A549 (cell line): ENCODE data around the gene EXT2. TPM values are rescaled to one million over a fixed set of nuclear protein-coding genes. Genes with fewer than 3 reads are reported as not detected.

Experiments used
- ATAC-seq, 2 experiments: fragments of 200-7000 bp in 1 of 2; fragments of >200 bp in 1 of 2; cut with Nextera tagmentation in 1 of 2; cut with Tn5 transposase in 1 of 2; 3 replicates each; pipeline versions ENCODE4 v1.8.0 to v1.9.1; 2018 to 2020; ENCODE audit warnings: mild to moderate bottlenecking in 1 of 2, moderate library complexity in 1 of 2
- CTCF ChIA-PET: fragments of 300-600 bp; sonication (Branson Sonifier 250); formaldehyde crosslinking; extraction: SDS; loops from one replicate; lab custom pipeline; 2021; ENCODE audit warnings: antibody characterized with exemption, inconsistent platforms; lab: Yijun Ruan, JAX
- POLR2A ChIA-PET: fragments of 350-600 bp; formaldehyde crosslinking; extraction: SDS; loops from one replicate; lab custom pipeline; 2021; ENCODE audit warnings: antibody characterized with exemption, inconsistent platforms; lab: Yijun Ruan, JAX
- DNase-seq, 2 experiments: peaks; one replicate each; pipeline versions ENCODE4 v3.0.0 to v3.0.0-alpha.2; 2011 to 2016; ENCODE audit warnings: low read depth in 1 of 2, low spot score in 1 of 2
- FAIRE-seq: peaks from 2 replicates; lab custom pipeline; 2011; peaks lifted over from hg19 to GRCh38; lab: Jason Lieb, UNC
- H3K27ac ChIP-seq, 2 experiments: fragments of >200 bp; sonication (Bioruptor Twin); formaldehyde crosslinking; 3 replicates each; pipeline ENCODE4 v1.5.1; 2016 to 2017
- H3K4me1 ChIP-seq: fragments of >200 bp; sonication (Bioruptor Twin); formaldehyde crosslinking; 3 replicates; pipeline ENCODE4 v1.6.1; 2016
- H3K4me2 ChIP-seq: fragments of >200 bp; sonication (Bioruptor Twin); formaldehyde crosslinking; 3 replicates; pipeline ENCODE4 v1.6.1; 2016
- H3K4me3 ChIP-seq: fragments of >200 bp; sonication (Bioruptor Twin); formaldehyde crosslinking; 3 replicates; pipeline ENCODE4 v1.5.1; 2016
- H3K9me3 ChIP-seq: fragments of >200 bp; sonication (Bioruptor Twin); formaldehyde crosslinking; 3 replicates; pipeline ENCODE4 v1.6.1; 2016
- CHD4 ChIP-seq: fragments of 200-600 bp; sonication (generic); IDR thresholded peaks from 2 replicates; pipeline ENCODE4 v1.6.1; 2016; ENCODE audit warnings: antibody characterized with exemption, mild to moderate bottlenecking, borderline replicate concordance
- FOSL2 ChIP-seq, 2 experiments: fragments of 450-650 bp in 1 of 2; fragments of >200 bp in 1 of 2; sonication (Bioruptor Twin) in 1 of 2; formaldehyde crosslinking; IDR thresholded peaks; 2 replicates each; pipeline versions ENCODE4 v1.5.0 to v1.6.1; 2016 to 2020; ENCODE audit warnings: mild to moderate bottlenecking in 1 of 2, moderate library complexity in 1 of 2
- HDAC2 ChIP-seq: fragments of 200-600 bp; sonication (generic); IDR thresholded peaks from 2 replicates; pipeline ENCODE4 v1.6.1; 2016
- HOXB13 ChIP-seq: fragments of 250-450 bp; sonication (Bioruptor Pico); IDR thresholded peaks from 2 replicates; pipeline ENCODE4 v1.5.0; 2020; ENCODE audit warnings: low read depth, mild to moderate bottlenecking, moderate library complexity
- HOXB5 ChIP-seq: fragments of 250-450 bp; sonication (Bioruptor Pico); IDR thresholded peaks from 2 replicates; pipeline ENCODE4 v1.5.0; 2020; ENCODE audit warnings: mild to moderate bottlenecking, moderate library complexity
- JUN ChIP-seq, 2 experiments: fragments of >200 bp; sonication (Bioruptor Twin); formaldehyde crosslinking; IDR thresholded peaks; 2 replicates in 1 of 2; 3 replicates in 1 of 2; pipeline ENCODE4 v1.6.1; 2016 to 2017
- KDM1A ChIP-seq: fragments of 200-600 bp; sonication (generic); IDR thresholded peaks from 2 replicates; pipeline ENCODE4 v1.6.1; 2016; ENCODE audit warnings: low read depth, mild to moderate bottlenecking
- MAFK ChIP-seq: fragments of 450-650 bp; IDR thresholded peaks from 2 replicates; pipeline ENCODE4 v1.6.1; 2014; ENCODE audit not compliant: partially characterized antibody
- MYC ChIP-seq: IDR thresholded peaks from 2 replicates; pipeline ENCODE4 v1.6.1; 2012; ENCODE audit warnings: mild to moderate bottlenecking, inconsistent platforms, low read length, improper control_type of control experiment, borderline replicate concordance
- NFE2L2 ChIP-seq: fragments of 150-350 bp; conservative IDR thresholded peaks from 2 replicates; pipeline ENCODE4 v1.6.1; 2014; ENCODE audit warnings: low read length
- RARB ChIP-seq: fragments of 250-450 bp; sonication (Bioruptor Pico); IDR thresholded peaks from 2 replicates; pipeline ENCODE4 v1.8.0; 2021; ENCODE audit warnings: mild to moderate bottlenecking, moderate library complexity
- RFX5 ChIP-seq: fragments of 450-650 bp; IDR thresholded peaks from 2 replicates; pipeline ENCODE4 v1.7.1; 2014; ENCODE audit warnings: antibody characterized with exemption, mild to moderate bottlenecking, moderate library complexity
- SMC3 ChIP-seq: fragments of >200 bp; sonication (Bioruptor Twin); formaldehyde crosslinking; IDR thresholded peaks from 3 replicates; pipeline ENCODE4 v1.6.1; 2018; ENCODE audit warnings: inconsistent platforms
- SREBF2 ChIP-seq: fragments of 450-650 bp; IDR thresholded peaks from 2 replicates; pipeline ENCODE4 v1.6.1; 2014; ENCODE audit warnings: mild to moderate bottlenecking, moderate library complexity
- TFCP2L1 ChIP-seq: fragments of 250-450 bp; sonication (Bioruptor Pico); IDR thresholded peaks from 2 replicates; pipeline ENCODE4 v1.5.0; 2021; ENCODE audit warnings: mild to moderate bottlenecking
- ZFP36 ChIP-seq: fragments of 450-650 bp; IDR thresholded peaks from 2 replicates; pipeline ENCODE4 v1.6.1; 2014; ENCODE audit warnings: borderline replicate concordance; ENCODE audit not compliant: partially characterized antibody
- whole genome bisulfite sequencing: methylation state at CpG from one replicate; pipeline ENCODE4 v1.1.6; 2017; ENCODE audit errors: missing lambda C conversion rate; 5-methylcytosine and 5-hydroxymethylcytosine counted together
- polyA plus RNA-seq, 4 experiments: library from polyadenylated mRNA; depleted of rRNA in 3 of 4; stranded (reverse); fragments of >200 nt; fragmentation: RNase III in 1 of 4; extraction: RNeasy Plus Mini Kit Qiagen cat#74134 plus additional on column Dnase treatment in 1 of 4; gene quantifications; 2 replicates in 3 of 4; 3 replicates in 1 of 4; pipeline ENCODE4 v1.2.3, GENCODE V29; 2011 to 2017
- TF ChIP-seq, protein P1 (sequence below): fragments of >200 bp; sonication (Bioruptor Twin); formaldehyde crosslinking; IDR thresholded peaks from 3 replicates; pipeline ENCODE4 v1.6.1; 2016
- TF ChIP-seq, protein P2 (sequence below): fragments of >200 bp; sonication (Bioruptor Twin); formaldehyde crosslinking; IDR thresholded peaks from 3 replicates; pipeline ENCODE4 v1.5.1; 2016
- TF ChIP-seq, protein P3 (sequence below): fragments of 250-450 bp; sonication (Bioruptor Pico); IDR thresholded peaks from 2 replicates; pipeline ENCODE4 v1.5.0; 2021; ENCODE audit warnings: mild to moderate bottlenecking, moderate library complexity, borderline replicate concordance

Gene EXT2
- polyA plus RNA-seq, 2 of the 4 experiments (the other 2 are of a cell fraction): 56.5 to 77.3 TPM

DNA sequence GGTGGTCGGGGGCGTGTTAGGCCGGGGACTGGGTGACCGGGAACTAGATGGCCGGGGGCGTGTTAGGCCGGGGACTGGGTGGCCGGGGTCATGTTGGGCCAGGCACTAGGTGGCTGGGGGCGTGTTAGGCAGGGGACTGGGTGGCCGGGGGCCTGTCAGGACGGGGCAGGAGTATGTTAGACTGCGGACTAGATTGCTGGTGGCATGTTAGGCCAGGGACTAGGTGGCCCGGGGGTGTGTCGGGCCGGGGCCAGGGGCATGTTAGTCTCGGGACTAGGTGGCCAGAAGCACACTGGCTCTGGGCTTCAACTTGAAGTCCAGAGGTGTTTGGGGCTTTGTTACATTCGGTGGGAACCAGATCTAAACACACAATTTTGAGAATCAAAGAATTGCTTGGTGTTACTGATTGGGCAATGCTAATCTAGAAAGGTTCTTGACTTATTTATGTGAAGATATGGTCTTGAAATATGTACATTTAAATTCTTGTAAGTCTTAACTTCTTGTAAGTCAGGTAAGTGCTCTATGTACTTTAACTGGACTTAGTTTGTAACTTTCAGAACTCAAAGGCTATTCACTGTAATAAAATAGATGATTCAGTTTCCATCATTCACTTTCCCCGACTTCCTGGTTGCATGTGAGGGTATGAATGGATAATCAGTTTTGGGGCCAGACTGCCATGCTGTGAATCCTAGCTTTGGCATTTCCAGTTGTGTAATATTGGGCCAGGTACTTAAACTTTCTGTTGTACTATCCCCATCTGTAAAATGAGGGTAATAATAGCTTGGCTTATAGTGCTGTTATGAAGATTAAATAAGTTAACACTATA is 1.1 kb downstream of the EXT2 start:
- POLR2A ChIA-PET: no interaction called here
- TF ChIP-seq RFX5 (no peak), KDM1A (no peak), JUN (IDR thresholded peaks at IDR 0.05) (no peak), ZFP36 (no peak), CHD4 (no peak)
- TF ChIP-seq, protein P1, sequence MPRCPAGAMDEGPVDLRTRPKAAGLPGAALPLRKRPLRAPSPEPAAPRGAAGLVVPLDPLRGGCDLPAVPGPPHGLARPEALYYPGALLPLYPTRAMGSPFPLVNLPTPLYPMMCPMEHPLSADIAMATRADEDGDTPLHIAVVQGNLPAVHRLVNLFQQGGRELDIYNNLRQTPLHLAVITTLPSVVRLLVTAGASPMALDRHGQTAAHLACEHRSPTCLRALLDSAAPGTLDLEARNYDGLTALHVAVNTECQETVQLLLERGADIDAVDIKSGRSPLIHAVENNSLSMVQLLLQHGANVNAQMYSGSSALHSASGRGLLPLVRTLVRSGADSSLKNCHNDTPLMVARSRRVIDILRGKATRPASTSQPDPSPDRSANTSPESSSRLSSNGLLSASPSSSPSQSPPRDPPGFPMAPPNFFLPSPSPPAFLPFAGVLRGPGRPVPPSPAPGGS: no peak
- WGBS: 37% methylated on average over 6 of the region's 18 CpGs
- peak overlapping the region; percentile 89 for H3K4me2 ChIP-seq
- H3K4me3 ChIP-seq: peak overlapping the region; percentile 75
- peak overlapping the region; percentile 79 to 94 for H3K27ac ChIP-seq
- H3K9me3 ChIP-seq: no peaks in the 10 kb centered on the region
- ATAC-seq (peak in 1 of 2 experiments; percentile 56; a peak in 5 of 6 replicates), FAIRE-seq (no peak), DNase-seq (peak; percentile 4 to 10)
- H3K4me1 ChIP-seq: peaks cover 13% of the 10 kb centered on the region
- CTCF ChIA-PET: interaction anchor here (1.0 kb wide), 1 partner anchor 151 kb away, joined by 3 read pairs; no protein-coding TSS in a partner anchor

- peaks cover 13% of the 10 kb centered on the region for H3K4me1 ChIP-seq
- ATAC-seq: no peak
- no peak overlapping the region for H3K4me2 ChIP-seq
- POLR2A ChIA-PET: no interaction called here
- H3K27ac ChIP-seq: no peak overlapping the region
- DNase-seq: no peak
- H3K4me3 ChIP-seq: no peak overlapping the region
- WGBS: 90% methylated on average over 2 of the region's 2 CpGs
- TF ChIP-seq MYC (no peak), FOSL2 (IDR thresholded peaks at IDR 0.05) (no peak), FOSL2 (CRISPR knock-in tag; IDR thresholded peaks at IDR 0.05) (no peak), MAFK (no peak), HDAC2 (no peak), SMC3 (no peak), NFE2L2 (no peak), SREBF2 (no peak)
- TF ChIP-seq, protein P2, sequence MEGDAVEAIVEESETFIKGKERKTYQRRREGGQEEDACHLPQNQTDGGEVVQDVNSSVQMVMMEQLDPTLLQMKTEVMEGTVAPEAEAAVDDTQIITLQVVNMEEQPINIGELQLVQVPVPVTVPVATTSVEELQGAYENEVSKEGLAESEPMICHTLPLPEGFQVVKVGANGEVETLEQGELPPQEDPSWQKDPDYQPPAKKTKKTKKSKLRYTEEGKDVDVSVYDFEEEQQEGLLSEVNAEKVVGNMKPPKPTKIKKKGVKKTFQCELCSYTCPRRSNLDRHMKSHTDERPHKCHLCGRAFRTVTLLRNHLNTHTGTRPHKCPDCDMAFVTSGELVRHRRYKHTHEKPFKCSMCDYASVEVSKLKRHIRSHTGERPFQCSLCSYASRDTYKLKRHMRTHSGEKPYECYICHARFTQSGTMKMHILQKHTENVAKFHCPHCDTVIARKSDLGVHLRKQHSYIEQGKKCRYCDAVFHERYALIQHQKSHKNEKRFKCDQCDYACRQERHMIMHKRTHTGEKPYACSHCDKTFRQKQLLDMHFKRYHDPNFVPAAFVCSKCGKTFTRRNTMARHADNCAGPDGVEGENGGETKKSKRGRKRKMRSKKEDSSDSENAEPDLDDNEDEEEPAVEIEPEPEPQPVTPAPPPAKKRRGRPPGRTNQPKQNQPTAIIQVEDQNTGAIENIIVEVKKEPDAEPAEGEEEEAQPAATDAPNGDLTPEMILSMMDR: no peak
- FAIRE-seq: no peak
- no peaks in the 10 kb centered on the region for H3K9me3 ChIP-seq
- CTCF ChIA-PET: interaction anchor here (0.7 to 1.1 kb wide), 3 partner anchors 25 to 208 kb away, joined by 3 read pairs; no protein-coding TSS in a partner anchor
Measured at GRCh38 chr11:44097821-44098220, 2.3 kb downstream of the EXT2 start.

DNA sequence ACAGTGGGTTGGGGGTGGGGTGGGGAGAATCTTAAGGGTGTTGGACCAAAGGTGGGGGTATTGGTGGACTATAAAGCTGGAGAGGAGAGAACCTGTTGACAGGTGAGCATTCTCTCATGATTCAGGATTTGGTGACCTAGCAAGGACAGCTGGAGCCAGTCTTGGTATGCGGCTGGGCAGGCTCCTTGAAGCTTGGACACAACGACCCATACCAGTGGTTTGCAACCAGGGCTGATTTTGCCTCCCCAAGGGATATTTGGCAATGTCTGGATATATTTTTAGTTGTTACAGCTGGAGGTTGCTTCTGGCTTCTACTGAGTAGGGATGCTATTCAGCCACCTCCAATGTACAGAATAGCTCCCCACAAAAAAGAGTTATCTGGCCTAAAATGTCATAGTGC is 5.6 kb downstream of the EXT2 start:
- no peak for FAIRE-seq
- Histone ChIP-seq H3K9me3 (no peaks in the 10 kb centered on the region), H3K4me1 (peaks cover 8% of the 10 kb centered on the region), H3K27ac (no peak overlapping the region), H3K4me3 (no peak overlapping the region), H3K4me2 (no peak overlapping the region)
- ATAC-seq: no peak
- no peak for DNase-seq
- CTCF ChIA-PET: interaction anchor here (1.1 to 2.7 kb wide), 3 partner anchors 9 to 438 kb away, joined by 3 to 23 read pairs (median 7); no protein-coding TSS in a partner anchor
- WGBS: 96% methylated on average over 2 of the region's 2 CpGs
- TF ChIP-seq RARB (CRISPR knock-in tag) (no peak), HOXB5 (CRISPR knock-in tag) (no peak), HOXB13 (CRISPR knock-in tag) (no peak), MAFK (no peak), KDM1A (no peak), TFCP2L1 (no peak)
- TF ChIP-seq, protein P3, sequence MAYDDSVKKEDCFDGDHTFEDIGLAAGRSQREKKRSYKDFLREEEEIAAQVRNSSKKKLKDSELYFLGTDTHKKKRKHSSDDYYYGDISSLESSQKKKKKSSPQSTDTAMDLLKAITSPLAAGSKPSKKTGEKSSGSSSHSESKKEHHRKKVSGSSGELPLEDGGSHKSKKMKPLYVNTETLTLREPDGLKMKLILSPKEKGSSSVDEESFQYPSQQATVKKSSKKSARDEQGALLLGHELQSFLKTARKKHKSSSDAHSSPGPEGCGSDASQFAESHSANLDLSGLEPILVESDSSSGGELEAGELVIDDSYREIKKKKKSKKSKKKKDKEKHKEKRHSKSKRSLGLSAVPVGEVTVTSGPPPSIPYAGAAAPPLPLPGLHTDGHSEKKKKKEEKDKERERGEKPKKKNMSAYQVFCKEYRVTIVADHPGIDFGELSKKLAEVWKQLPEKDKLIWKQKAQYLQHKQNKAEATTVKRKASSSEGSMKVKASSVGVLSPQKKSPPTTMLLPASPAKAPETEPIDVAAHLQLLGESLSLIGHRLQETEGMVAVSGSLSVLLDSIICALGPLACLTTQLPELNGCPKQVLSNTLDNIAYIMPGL: no peak
- POLR2A ChIA-PET: no interaction called here
